ENCODE measurements around the gene NRL.
A peak's percentile ranks its signal among the peaks of the same experiment; 100 is the strongest.

Gene NRL

GRCh38 chr14:24065408-24065807 is 49.3 kb downstream of the NRL start:
- DNase-seq (ENCODE audit: low read depth): no peak

- DNase-seq (ENCODE audit: low read depth): no peak
Observed at GRCh38 chr14:24064856-24065255, 49.9 kb downstream of the NRL start.

GRCh38 chr14:24064091-24064795 is 50.5 kb downstream of the NRL start:
- no peak for DNase-seq (ENCODE audit: low read depth)

- no peak for DNase-seq (ENCODE audit: low read depth)
Observed at GRCh38 chr14:24063263-24063836, 51.4 kb downstream of the NRL start.

- DNase-seq (ENCODE audit: low read depth): no peak
Observed at GRCh38 chr14:24062216-24062980, 52.4 kb downstream of the NRL start.

GRCh38 chr14:24060984-24061913 is 53.5 kb downstream of the NRL start:
- DNase-seq (ENCODE audit: low read depth): no peak

- no peak for DNase-seq (ENCODE audit: low read depth)
Observed at GRCh38 chr14:24060443-24060842, 54.3 kb downstream of the NRL start.

- DNase-seq (ENCODE audit: low read depth): no peak
Observed at GRCh38 chr14:24059841-24060388, 54.8 kb downstream of the NRL start.

- DNase-seq (ENCODE audit: low read depth): no peak
Observed at GRCh38 chr14:24058951-24059475, 55.7 kb downstream of the NRL start.

GRCh38 chr14:24058260-24058950 is 56.3 kb downstream of the NRL start:
- peak; percentile 57 for DNase-seq (ENCODE audit: low read depth)

GRCh38 chr14:24057867-24058259 is 56.9 kb downstream of the NRL start:
- DNase-seq (ENCODE audit: low read depth): no peak

- DNase-seq (ENCODE audit: low read depth): no peak
Observed at GRCh38 chr14:24057271-24057670, 57.5 kb downstream of the NRL start.

- DNase-seq (ENCODE audit: low read depth): no peak
Observed at GRCh38 chr14:24056800-24057184, 58.0 kb downstream of the NRL start.

GRCh38 chr14:24055971-24056799 is 58.6 kb downstream of the NRL start:
- no peak for DNase-seq (ENCODE audit: low read depth)

GRCh38 chr14:24054646-24055045 is 60.1 kb downstream of the NRL start:
- DNase-seq (ENCODE audit: low read depth): no peak

GRCh38 chr14:24054324-24054641 is 60.5 kb downstream of the NRL start:
- no peak for DNase-seq (ENCODE audit: low read depth)

GRCh38 chr14:24053548-24054323 is 61.0 kb downstream of the NRL start:
- DNase-seq (ENCODE audit: low read depth): no peak

- DNase-seq (ENCODE audit: low read depth): no peak
Observed at GRCh38 chr14:24052656-24053547, 61.8 kb downstream of the NRL start.

Data from GM04504 (cell line).